Measurements from ENCODE around the gene MCM3AP.

GRCh38 chr21:46295177-46295770 lies 9.9 kb upstream of the MCM3AP start:
- TF ChIP-seq CTCF (IDR thresholded peaks at IDR 0.05; ENCODE audit: low read length) (no peak), EZH2 (IDR thresholded peaks at IDR 0.05; ENCODE audit: borderline replicate concordance, low read length) (no peak)

Data from OCI-LY1 (cell line).